ENCODE results near the gene SSH2.
"Not testable (repeated sequence)": the region's sequence is repeated elsewhere in the genome, so short reads cannot be mapped to it uniquely, and the experiment has no call there.

Gene SSH2

DNA sequence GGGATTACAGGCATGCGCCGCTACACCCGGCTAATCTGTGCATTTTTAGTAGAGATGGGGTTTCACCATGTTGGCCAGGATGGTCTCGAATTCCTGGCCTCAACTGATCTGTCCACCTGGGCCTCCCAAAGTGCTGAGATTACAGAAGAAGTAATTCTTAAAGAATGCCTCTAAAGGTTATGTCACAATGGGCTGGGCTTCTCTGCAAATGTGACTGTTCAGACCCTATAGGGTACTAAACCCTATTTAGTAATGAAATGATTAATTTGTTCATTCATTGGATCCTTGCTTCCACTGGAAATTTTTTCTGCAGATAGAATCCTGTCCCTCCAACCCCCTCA is 198.5 kb downstream of the SSH2 start:
- DNase-seq: no peak

DNA sequence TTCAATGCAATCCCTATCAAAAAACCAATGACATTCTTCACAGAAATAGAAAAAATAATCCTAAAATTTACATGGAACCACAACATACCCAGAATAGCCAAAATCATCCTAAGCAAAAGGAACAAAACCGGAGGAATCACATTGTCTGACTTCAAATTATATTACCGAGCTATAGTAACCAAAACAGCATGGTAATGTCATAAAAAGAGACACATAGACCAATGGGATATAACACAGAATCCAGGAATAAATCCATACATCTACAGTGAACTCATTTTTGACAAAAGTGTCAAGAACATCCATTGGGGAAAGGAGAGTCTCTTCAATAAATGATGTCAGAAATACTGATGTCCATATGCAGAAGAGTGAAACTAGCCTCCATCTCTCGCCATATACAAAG is 201.5 kb downstream of the SSH2 start:
- no peak for DNase-seq

DNA sequence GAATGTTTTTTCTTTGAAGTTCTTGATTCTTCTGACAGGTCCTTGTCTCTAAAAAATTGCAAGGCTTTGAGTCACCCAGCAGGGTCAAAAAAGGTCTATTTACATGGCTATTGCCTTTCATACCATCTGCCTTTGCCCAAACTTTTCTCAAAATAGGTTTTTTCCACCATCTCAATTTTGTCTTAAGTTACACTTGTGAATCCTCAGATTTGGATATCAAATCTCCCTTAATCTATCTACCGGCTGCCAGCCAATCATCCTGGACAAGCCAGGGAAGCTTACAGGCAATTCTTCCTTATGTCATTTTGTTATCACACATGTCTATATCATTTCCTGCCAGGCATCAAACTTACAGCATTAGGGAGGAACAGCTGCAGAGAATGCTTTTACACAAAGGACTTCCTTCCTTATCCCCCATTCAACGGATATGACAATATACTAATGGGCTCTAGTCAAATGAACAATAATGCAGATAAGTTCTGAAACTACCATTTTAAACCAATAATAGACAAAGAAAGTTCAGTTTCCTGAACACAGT is 203.2 kb downstream of the SSH2 start:
- peak in 1 of 2 donors; percentile 58 for DNase-seq

DNA sequence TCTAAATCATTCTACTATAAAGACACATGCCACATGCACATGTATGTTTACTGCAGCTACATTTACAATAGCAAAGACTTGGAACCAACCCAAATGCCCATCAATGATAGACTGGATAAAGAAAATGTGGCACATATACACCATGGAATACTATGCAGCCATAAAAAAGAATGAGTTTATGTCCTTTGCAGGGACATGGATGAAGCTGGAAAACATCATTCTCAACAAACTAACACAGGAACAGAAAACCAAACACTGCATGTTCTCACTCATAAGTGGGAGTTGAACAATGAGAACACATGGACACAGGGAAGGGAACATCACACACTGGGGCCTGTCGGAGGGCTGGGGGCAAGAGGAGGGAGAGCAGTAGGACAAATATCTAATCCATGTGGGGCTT is 204.6 kb downstream of the SSH2 start:
- DNase-seq: not testable (repeated sequence)

DNA sequence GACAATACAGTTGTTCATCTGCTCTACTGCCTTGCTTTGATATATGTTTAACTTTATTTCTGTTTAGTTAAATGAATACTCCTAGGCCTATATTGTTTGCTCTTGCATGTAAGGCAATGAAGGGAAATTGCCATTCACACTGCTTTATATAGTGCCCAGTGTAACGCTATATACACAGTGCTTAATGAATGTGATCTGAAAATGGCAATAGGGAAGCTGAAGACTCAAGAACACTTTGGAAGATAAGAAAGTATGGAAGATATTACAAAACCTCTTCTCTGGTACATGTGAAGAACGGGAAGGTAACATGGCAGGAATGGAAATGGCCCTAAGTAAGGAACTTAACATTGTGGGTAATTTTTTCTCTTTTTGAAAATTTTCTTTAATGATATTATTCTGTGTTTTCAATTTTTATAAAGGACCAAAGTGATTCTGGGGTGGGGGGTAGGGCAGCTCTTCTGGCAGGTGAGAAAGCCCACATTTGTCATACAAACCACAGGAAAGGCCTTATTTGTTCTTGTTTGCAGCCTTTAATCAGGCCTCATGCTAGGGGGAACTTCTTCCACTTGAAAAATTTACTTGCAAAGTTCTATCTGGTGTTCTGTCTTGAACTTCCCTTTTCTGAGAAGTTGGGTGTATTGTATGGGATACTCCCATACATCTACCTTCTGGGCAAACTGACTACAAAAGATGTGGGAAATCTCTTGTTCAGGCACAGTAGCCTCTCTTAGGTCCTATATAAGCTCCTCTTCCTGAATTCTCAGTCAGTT is 206.6 kb downstream of the SSH2 start:
- DNase-seq: peak; percentile 32 to 58

DNA sequence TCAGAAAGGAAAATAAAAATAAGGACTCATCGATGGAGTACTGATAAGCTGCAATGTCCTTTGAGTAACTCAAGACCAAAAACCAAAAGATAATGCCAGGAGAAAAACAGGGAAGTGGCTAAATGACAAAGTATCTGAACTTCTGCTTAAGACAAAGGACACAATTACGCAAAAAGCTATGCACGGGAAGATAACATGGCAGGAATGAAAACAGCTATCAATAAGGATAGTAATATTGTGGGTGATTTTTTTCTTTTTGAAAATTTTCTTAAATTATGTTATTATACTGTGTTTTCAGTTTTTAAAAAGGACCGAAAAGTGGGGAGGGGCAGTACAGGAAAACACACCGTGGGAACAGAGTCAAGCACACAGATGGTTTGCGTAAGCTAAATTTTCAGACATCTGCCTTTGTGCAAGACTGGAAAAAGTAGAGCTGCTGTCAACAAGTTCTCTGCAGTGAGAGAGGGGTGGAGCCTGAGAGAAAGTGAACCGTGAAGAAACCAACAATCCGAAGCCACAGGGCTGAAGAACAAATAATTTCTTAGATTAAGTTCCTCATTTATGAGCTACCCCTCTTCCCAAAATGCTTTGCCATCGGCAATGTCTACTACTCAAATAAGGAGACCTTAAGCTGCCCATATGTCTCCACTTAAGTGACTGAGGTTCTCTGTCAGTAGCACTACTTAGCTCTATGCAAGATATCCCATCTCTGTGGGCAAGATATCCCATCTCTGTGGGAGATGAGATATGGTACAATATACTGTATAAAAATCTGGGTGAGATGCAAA is 207.4 kb downstream of the SSH2 start:
- DNase-seq: peak; percentile 67 to 82

DNA sequence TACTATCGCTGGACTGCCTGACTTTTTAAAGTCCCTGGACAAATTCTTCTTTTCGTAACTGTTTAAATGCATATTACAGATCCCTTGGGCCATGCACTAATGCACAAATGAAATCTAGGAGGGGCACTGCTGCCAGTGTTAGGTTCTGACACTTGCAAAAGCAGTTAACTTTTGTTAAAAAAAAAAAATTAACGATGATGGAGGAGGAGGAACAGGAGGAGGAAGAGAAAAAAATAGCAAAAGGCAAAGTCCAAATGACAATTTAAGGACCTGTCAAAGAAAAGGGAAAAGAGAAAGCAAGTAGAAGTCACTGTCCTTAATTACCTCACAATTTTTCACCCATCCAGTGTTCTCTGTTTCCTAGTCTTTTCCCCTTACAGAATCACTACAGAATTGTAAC is 209.5 kb downstream of the SSH2 start:
- DNase-seq: no peak

DNA sequence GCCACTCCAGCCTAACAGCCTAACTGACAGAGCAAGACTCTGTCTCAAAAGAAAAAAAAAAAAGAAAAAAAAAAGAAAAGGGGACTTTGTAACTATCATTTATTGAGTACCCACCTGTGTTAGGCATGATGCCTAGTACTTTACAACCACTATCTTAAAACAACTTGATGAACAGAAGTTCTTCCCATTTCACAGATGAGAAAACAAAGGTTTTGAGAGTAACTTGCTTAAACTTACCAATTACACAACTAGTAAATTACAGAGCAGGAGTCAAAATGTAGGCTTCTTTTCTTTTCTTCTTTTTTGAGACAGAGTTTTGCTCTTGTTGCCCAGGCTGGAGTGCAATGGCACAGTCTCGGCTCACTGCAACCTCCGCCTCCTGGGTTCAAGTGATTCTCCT is 210.6 kb downstream of the SSH2 start:
- DNase-seq: no peak

DNA sequence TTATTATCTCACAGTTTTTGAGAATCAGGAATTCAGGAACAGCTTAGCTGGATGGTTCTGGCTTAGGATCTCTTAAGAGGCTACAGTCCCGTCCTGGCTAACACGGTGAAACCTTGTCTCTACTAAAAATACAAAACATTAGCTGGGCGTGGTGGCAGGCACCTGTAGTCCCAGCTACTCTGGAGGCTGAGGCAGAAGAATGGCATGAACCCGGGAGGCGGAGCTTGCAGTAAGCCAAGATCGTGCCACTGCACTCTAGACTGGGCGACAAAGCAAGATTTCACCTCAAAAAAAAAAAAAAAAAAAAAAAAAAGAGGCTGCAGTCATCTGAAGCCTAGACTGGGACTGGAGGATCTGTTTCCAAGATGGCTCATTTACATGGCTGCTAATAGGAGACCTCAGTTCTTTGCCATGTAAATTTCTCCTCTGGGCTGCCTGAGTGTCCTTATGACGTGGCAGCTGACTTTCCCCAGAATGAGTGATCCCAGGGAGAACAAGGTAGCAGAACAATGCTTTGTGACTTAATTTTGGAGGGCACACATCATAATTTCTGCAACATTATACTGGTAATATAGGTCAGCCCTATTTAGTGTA is 211.5 kb downstream of the SSH2 start:
- no peak for DNase-seq

DNA sequence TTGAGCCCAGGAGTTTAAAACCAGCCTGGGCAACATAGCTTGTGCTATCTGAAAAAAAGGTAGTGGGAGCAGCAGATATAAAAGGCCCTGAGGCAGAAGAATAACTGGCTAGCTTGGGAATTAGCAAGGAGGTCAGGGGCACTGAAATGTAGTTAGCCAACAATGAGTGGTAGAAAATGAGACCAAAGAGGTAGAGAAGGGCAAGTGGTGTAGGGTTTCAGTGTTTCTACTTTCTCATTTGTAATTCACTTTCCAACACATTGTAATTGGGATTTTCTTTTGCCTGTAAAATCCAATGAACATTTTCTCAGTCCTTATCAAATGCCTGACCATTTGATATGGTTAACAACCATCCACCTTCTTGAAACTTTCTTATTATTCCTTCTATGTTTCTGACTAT is 212.2 kb downstream of the SSH2 start:
- no peak for DNase-seq

DNA sequence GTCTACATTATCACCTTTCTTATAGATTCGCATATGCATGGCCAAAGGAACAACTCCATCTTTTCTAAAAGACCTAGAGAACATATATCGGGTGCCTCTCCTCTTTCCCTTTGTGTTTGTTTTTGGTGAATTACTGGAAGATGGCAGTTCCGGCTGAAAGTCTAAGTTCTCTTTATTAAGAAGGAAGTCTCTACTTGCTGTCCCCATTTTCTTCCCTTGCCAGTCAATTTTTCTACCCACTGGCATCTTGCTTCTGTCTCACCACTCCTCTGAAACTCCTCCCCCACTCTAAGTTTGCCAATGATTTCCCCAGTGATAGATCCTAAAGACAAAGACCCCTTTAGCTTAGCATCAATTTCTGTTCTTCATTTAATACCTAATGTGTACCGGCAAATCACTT is 213.5 kb downstream of the SSH2 start:
- no peak for DNase-seq

DNA sequence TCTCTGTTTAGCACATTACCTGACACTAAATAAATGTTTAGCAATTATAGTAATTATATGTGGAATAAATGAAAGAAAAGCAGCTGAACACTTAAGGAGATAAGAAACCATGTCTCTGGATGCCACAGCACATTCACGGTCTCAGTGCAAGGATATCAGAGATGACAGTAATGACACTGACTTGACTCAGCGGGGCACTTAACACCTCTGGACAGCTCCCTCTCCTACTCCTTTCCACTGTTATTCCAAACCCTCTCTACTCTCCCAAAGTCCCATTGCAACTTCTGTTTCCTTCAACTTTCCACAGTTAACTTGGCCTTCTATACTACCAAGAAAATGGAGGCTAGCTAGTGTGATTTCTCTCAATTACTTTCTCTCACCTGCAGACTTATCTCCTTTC is 214.3 kb downstream of the SSH2 start:
- DNase-seq: no peak

DNA sequence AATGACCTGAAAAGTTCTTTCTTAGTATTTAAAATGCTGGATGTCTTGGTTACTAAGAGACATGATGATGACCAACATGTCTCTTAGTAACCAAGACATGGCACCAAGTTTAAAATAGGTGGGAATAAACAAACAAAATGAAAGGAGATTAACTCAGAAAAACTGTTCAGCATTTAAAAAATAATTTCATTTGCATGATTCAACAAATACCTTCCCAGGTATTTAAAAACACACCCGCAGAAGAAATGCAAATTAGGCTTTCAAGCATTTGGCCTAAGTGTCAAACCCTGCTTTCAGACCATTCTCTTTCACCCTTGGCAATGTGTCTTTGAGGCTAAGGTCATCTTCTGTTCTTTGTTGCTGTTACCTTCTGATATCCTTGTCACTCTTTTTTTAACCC is 215.9 kb downstream of the SSH2 start:
- DNase-seq: no peak

DNA sequence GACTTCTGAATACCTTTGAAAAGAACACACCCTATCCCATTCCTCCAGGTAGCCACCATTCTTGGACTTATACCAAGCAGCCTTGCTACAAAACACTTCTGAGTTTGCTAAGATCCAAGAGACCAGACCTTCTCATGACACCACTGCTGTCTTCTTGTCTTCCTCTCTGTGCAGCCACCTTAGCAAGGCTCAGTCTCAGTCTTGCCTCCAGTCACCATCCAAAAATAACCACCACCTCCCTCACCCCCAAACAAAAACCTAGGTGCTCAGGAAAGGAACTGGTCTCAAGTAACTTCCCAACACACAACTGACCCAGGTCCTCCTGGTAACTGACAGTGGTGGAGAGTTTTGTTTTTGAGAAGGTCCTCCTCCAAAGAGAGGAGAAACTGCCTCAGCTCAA is 216.4 kb downstream of the SSH2 start:
- no peak for DNase-seq

DNA sequence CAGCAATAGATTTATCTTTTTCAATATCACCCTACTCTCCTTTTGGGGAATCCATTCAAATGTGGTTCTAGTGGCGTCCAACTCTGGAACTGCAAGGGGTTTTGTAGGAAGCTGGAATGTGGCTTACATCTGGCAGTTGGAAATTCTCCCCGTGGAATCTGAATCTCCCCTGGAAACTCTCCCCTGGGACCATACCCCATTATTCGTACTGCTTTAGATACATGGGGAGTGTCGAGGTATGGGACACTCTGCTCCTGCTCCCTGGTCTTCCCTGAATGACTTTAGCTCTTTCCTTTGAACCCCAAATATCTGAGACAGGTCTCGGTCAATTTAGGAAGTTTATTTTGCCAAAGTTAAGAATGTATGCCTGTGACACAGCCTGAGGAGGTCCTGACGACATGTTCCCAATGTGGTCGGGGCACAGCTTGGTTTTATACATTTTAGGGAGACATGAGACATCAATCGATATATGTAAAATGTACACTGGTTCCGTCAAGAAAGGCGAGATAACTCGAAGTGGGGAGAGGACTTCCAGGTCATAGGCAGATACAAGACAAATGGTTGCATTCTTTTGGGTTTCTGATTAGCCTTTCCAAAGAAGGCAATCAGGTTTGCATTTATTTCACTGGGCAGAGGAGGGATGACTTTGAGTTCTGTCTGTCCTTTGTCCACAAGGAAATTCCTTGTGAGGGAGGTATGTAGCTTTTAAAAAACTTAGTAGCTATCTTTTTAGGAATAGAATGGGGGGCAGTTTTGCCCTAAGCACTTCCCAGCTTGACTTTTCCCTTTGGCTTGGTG is 218.2 kb downstream of the SSH2 start:
- no peak for DNase-seq

DNA sequence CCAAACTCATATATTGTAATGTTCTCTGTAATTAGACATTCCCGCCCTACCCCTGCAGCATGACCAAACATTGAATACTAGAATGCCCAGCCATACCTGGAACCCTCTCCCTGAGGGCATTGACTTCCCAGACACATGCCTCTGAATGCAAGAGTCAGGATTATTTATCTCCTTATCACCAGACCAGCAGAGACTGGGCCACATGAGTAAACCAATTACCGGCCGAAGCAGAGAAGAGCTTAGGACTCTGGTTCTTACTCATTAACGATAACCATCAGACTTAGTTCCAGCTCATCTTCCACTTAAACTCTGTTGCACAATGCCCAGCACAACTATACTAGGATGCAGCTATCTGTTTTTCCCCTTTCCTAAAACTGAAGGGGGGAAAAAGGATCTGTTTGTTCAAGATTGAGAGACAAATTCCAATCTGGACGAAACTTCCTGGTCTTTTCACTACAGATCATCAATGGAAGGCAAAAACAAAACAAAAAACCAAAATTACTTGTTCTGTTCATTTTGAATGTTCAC is 219.1 kb downstream of the SSH2 start:
- no peak for DNase-seq

DNA sequence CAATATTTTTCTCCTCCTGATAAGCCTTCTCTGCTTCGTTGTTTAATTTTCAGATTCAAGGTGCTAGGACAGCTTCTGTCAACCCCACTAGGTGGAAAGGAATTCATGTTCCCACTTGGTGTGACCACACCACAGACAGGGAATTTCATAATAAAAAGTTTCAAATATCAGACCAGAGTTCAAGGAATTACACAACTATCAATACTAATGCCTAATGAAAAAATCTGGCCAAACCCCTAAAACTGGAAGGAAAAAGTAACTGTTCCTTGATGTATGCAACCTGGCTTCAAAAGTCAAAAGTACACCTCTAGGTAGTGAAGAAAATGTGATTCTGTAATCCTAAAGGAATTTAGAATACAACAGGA is 219.5 kb downstream of the SSH2 start:
- no peak for DNase-seq

DNA sequence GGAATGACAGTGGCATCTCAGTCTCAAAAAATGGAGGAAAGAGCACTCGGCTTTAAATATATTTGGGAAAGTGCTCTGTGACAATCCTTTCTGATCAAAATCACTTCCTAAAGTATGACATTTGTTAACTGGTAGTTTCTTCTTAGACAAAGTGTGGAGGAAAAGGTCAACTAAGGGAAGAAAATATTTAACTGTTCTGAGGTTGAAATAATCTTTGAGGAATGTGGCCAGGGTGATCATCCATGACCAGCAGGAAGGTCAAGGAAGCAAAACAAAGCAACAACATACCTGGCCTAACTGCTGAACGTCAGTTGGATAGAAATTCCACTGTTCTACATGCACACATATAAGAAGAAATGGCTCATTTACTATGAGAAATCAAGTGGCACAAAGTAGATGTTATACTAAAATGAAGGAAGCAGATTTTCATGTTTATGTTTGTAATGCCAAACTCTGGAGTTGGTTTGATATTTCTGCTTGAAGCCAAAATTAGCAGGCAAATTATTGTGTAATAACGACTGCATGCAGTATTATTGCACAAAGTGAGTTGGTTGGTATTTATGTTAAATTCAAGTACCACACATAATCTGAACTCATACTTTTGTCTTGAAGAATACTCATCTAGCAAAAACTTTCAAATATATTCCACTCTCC is 220.0 kb downstream of the SSH2 start:
- no peak for DNase-seq

DNA sequence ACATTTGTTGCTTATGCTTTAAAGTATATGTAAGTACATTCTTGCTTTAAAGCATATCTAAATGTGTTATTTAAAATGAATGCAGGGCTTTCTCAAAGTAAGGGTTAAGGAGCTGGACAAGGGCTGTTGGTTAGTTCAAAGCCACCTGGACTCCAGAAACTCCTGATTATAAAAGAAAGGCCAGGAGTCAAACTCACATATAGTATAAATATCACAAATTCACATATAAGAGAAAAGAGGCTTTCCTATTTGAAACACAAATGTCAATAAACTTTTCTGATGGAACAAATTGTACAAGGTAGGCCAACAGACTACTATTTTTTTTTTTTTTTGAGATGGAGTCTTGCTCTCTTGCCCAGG is 222.8 kb downstream of the SSH2 start:
- DNase-seq: no peak

DNA sequence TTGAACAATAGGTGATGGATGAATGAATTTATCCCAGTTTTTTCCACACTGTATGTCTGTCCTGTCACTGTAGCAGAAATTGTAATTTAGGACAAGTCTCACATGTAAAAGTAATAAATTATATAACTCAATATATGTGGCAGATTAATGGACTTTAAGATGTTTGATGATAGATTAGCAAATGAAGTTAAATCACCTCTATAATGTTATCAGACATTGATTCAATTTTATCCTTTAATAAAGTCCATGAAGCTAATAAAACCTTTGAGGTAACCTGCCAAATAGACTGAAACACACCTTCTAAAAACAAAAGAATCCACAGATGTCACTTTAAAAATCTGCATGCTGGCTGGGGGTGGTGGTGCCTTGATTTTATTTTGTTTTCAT is 224.0 kb downstream of the SSH2 start:
- no peak for DNase-seq

DNA sequence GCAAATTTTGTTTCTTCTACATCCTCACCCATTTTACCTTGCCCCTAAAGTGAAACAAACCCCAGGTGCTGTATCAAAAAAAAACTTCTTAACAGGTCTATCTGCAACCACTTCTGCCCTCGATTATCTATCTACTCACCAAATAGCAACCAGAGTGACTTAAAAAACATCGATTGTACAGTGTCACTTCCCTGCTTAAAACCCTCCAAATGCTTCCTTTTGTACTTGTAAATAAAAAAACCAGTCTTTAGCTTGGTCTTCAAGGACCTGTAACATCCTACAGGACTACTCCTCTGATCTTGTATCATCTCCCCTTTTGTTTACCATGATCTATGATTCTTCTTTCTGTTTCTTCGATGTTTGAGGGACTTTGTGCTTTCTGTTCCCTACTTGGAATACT is 224.6 kb downstream of the SSH2 start:
- DNase-seq: peak in 1 of 2 donors; percentile 53

DNA sequence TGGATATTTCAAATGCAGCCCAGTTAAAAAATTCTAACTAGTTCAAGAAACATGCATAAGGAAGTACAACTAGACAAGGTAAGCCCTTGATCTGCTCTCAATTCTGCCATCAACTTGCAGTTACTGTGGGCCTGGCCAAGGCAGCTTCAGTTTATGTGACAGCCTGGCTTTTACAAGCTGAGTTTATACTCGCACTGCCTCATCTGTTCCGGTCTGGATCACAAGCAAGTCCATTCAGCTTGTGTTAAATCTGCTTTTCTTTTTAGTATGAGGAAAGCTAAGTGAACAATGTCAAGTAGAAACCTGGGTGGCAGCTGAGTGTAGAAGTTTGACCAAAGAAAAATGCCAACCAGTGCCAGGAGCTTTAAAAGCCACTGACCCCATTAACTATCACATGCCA is 230.7 kb downstream of the SSH2 start:
- no peak for DNase-seq

DNA sequence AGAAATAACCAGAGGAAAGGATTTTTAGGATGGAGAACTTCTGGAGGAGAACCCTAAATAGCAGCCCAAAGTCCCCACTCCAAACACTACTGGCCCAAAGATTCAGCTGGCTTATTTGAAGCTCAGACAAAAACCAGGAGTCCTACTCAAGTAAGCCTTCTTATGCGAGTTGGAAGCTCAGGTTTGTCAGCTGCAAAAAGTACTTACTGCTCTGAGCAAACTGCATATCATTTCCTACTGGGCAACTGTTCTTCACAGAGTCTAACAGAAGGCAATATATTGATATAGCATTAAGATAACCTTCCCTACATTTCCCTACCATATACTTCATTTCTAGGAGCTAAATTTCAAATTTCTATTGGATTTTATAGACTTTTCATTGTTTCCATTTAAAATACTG is 231.2 kb downstream of the SSH2 start:
- no peak for DNase-seq

Data from CD4-positive, alpha-beta T cell treated with Interleukin-4 for 1 hour (primary cell).